RWPE2 (cell line): ENCODE results near the gene CD79A.

Experiments used
- ATAC-seq: fragments of 200-7000 bp; cut with Tn5 transposase; 3 replicates; pipeline ENCODE4 v1.9.1; 2021; ENCODE audit warnings: low read depth
- DNase-seq: peaks from one replicate; pipeline ENCODE4 v3.0.0-alpha.2; 2020; ENCODE audit warnings: low spot score
- H3K27ac ChIP-seq: fragments of 450-650 bp; 2 replicates; pipeline ENCODE4 v1.5.1; 2017; ENCODE audit warnings: mild to moderate bottlenecking; ENCODE audit not compliant: poor library complexity, severe bottlenecking
- H3K27me3 ChIP-seq: fragments of 250-450 bp; sonication (Bioruptor Pico); 2 replicates; pipeline ENCODE4 v1.5.1; 2021; ENCODE audit warnings: mild to moderate bottlenecking, moderate library complexity; ENCODE audit not compliant: insufficient read depth, poor library complexity, severe bottlenecking
- H3K36me3 ChIP-seq: fragments of 250-450 bp; sonication (Bioruptor Pico); 2 replicates; pipeline ENCODE4 v1.5.1; 2020; ENCODE audit warnings: low read depth, mild to moderate bottlenecking, moderate library complexity
- H3K4me1 ChIP-seq: fragments of 250-450 bp; sonication (Bioruptor Pico); 2 replicates; pipeline ENCODE4 v1.5.1; 2021; ENCODE audit warnings: mild to moderate bottlenecking, moderate library complexity; ENCODE audit not compliant: insufficient read depth, poor library complexity, severe bottlenecking
- H3K4me3 ChIP-seq: fragments of 250-450 bp; sonication (Bioruptor Pico); 2 replicates; pipeline ENCODE4 v1.5.1; 2021; ENCODE audit warnings: mild to moderate bottlenecking, moderate library complexity; ENCODE audit not compliant: severe bottlenecking
- H3K9me3 ChIP-seq: fragments of 250-450 bp; sonication (Bioruptor Pico); 2 replicates; pipeline ENCODE4 v1.5.1; 2021; ENCODE audit warnings: mild to moderate bottlenecking, moderate library complexity; ENCODE audit not compliant: severe bottlenecking
- CTCF ChIP-seq: fragments of 450-650 bp; IDR thresholded peaks from one replicate; pipeline ENCODE4 v1.5.1; 2017; ENCODE audit warnings: mild to moderate bottlenecking, moderate library complexity; ENCODE audit not compliant: poor library complexity, severe bottlenecking

The CD79A gene

GRCh38 chr19:41907994-41908615 lies 31.0 kb downstream of the CD79A start:
- Histone ChIP-seq H3K36me3 (peaks cover 40% of the 10 kb centered on the region), H3K9me3 (no peaks in the 10 kb centered on the region), H3K4me3 (no peak overlapping the region), H3K27me3 (peaks cover 28% of the 10 kb centered on the region), H3K4me1 (no peaks in the 10 kb centered on the region), H3K27ac (no peak overlapping the region)
- TF ChIP-seq CTCF: no peak
- no peak for ATAC-seq
- DNase-seq: no peak

- DNase-seq (no peak), ATAC-seq (no peak)
- Histone ChIP-seq H3K4me1 (no peaks in the 10 kb centered on the region), H3K9me3 (no peaks in the 10 kb centered on the region), H3K4me3 (no peak overlapping the region), H3K27ac (no peak overlapping the region), H3K27me3 (peaks cover 35% of the 10 kb centered on the region), H3K36me3 (peaks cover 32% of the 10 kb centered on the region)
- no peak for TF ChIP-seq CTCF
Observed at GRCh38 chr19:41908724-41909464, 31.8 kb downstream of the CD79A start.

GRCh38 chr19:41909706-41910105 lies 32.6 kb downstream of the CD79A start:
- no peak for ATAC-seq
- no peaks in the 10 kb centered on the region for H3K9me3 ChIP-seq
- peaks cover 24% of the 10 kb centered on the region for H3K36me3 ChIP-seq
- no peak overlapping the region for H3K27ac ChIP-seq
- no peak for TF ChIP-seq CTCF
- peaks cover 40% of the 10 kb centered on the region for H3K27me3 ChIP-seq
- H3K4me1 ChIP-seq: no peaks in the 10 kb centered on the region
- no peak for DNase-seq
- H3K4me3 ChIP-seq: no peak overlapping the region

GRCh38 chr19:41910240-41910991 lies 33.3 kb downstream of the CD79A start:
- no peak overlapping the region for H3K27ac ChIP-seq
- peaks cover 20% of the 10 kb centered on the region for H3K36me3 ChIP-seq
- TF ChIP-seq CTCF: no peak
- H3K4me1 ChIP-seq: no peaks in the 10 kb centered on the region
- no peaks in the 10 kb centered on the region for H3K9me3 ChIP-seq
- H3K27me3 ChIP-seq: peaks cover 45% of the 10 kb centered on the region
- ATAC-seq (peak; percentile 1; the same call in 1 of the 3 replicates), DNase-seq (no peak)
- H3K4me3 ChIP-seq: no peak overlapping the region
